Head of caudate nucleus (tissue), 42 donors: ENCODE measurements around the gene CR1L.
A peak's percentile ranks its signal among the peaks of the same experiment; 100 is the strongest.
"Not testable (repeated sequence)": the region's sequence is repeated elsewhere in the genome, so short reads cannot be mapped to it uniquely, and the experiment has no call there.

ENCODE experiments used
- DNase-seq, 42 donors: peaks; one replicate each; pipeline versions ENCODE4 v3.0.0 to v3.0.0-alpha.2; 2020 to 2021; ENCODE audit warnings: mixed read lengths in 7 of 42
- intact Hi-C: fragments of 100-400 bp; cut with DNase I; formaldehyde crosslinking; loops from one replicate; pipeline ENCODE4 v1.15.0; 2022

The CR1L gene

DNA sequence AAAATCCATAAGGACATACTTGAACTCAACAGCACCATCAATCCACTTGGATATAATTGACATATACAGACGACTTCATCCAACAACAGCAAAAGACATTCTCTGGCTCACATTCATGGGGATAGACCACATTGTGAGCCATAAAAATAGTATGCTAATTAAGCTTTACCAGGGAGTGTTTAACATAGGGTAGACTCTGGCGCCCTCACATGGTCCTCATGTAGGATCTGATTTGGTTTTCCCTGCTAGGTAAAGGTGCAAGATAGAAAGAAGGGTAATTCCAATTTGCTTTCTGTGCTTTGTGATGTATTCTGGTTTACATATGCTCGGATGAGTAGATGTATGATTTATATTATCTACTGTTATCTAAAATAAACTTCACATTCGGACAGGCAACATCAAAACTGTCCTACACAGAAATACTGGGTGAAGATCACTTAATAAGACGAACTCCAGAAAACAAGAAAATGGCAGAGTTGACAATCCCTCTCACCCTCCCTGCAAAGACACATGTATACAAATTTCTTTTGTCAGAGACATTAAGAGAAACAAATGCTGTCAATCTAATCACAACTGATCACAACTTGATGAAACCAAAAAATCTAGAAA, 27.7 kb downstream of the CR1L start:
- intact Hi-C loops: no loop called here
- peak in 32 of 42 donors; percentile 11 to 72 (median 46) for DNase-seq

DNA sequence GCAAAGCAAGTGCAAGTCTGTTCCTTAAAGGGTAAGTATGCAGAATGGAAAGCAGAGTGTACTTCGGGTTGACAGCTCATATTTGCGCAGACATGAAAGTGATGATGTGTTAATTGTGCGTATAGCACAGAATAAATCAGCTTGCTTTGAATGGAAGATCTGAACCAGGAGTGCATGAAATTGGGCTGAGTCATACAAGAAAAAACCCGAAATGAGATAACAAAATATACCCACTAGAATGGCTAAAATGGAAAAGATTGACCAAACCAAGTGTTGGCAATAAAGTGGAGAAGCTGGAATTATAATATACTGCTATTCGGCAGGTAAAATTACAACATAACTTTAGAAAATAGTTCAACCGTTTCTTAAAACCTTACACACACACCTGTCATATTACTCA, 28.5 kb downstream of the CR1L start:
- no peak for DNase-seq
- intact Hi-C loops: no loop called here

DNA sequence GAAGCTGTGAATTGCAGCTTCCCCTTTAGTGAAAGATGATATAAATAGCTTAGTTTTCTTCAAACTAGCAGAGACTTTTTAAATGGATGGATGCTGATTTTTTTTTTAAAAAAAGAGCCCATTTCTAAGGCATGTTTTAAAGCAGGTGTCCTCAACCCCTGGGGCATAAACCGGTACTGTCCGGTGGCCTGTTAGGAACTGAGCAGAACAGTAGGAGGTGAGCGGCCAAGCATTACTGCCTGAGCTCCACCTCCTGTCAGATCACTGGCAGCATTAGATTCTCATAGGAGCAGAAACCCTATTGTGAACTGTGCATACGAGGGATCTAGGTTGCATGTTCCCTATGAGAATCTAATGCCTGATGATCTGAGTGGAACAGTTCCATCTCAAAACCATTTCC, 31.2 kb downstream of the CR1L start:
- no peak for DNase-seq
- intact Hi-C loops: no loop called here

DNA sequence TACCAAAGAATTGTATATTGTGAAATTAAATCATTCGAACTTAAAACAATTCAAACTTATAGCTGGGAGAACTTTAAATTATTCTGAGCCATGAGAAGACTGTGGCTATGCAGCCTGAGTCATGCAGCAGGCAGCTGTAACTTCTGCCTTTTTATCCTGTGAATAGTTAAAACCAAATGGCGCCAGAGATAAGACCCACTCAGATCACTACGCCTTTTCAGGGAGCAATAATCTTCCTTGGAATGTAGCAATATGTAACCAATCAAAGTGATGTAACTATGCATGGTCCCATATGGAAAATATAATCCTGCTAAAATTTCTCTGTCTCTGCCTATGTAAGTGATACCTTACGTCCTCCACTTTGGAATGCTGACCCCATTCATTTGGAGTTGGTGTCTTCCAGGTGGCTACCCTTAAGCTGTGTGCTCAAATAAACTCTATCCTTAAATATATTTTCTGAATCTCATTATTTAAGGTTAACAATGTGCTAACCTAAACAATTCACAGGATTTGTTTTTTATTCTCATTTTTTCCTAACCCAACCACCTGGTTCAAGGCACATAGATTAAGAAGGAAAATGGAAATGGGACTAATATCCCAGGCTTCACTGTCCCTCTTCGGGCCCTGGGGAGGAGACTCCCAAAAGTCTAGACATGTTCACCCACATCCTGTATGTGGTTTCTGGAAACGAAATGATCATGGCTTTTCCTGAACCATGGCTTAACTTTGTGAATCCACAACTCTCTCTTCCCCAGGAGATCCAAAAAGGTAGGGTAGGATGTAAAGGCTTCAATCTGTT, 35.9 kb downstream of the CR1L start:
- intact Hi-C loops, DNase-seq: not testable (repeated sequence)

DNA sequence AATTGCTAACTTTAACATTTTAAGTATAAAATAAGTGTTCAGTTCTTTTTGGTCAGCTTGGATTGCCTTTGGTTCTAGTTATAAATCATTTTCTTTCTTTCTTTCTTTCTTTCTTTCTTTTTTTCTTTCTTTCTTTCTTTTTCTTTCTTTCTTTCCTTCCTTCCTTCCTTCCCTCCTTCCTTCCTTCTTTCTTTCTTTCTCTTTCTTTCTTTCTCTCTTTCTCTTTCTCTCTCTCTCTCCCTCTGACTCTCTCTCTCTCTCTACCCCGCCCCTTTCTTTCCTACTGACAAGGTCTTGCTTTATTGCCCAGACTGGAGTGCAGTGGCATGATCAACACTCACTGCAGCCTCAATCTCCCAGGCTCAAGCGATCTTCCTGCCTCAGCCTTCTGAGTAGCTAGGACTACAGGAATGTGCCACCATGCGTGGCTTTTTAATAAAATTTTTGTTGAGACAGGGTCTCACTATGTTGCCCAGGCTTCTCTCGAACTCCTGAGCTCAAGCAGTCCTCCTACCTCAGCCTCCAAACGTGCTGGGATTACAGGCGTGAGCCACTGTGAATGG, 38.0 kb downstream of the CR1L start:
- DNase-seq, intact Hi-C loops: not testable (repeated sequence)

- DNase-seq, intact Hi-C loops: not testable (repeated sequence)
Measured at GRCh38 chr1:207690551-207690950, 45.6 kb downstream of the CR1L start.

- DNase-seq: no peak
- intact Hi-C loops: no loop called here
Measured at GRCh38 chr1:207691010-207691409, 46.1 kb downstream of the CR1L start.

- DNase-seq: no peak
- intact Hi-C loops: no loop called here
Measured at GRCh38 chr1:207691841-207692240, 46.9 kb downstream of the CR1L start.

- intact Hi-C loops, DNase-seq: not testable (repeated sequence)
Measured at GRCh38 chr1:207692291-207692690, 47.4 kb downstream of the CR1L start.

DNA sequence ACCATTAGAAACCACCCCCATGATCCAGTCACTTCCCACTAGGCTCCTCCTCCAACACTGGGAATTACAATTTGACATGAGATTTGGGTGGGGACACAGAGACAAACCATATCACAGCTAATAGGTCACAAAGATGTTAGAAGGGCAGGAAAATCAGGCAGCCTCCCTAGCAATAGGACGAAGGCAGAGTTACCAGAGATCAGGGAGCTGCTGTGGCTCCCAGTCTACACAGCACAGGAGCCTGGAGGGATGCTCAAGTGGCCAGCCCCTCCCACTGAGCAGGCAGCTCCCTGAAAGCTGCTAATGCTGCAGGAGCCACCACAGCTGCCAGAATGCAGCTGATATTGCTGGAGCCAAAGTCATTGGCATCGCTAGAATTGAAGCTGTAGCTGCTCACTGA, 51.0 kb downstream of the CR1L start:
- no peak for DNase-seq
- intact Hi-C loops: no loop called here

GRCh38 chr1:207698822-207699483, 54.0 kb downstream of the CR1L start:
- DNase-seq: peak; percentile 28 to 90 (median 68)
- intact Hi-C loops: no loop called here

DNA sequence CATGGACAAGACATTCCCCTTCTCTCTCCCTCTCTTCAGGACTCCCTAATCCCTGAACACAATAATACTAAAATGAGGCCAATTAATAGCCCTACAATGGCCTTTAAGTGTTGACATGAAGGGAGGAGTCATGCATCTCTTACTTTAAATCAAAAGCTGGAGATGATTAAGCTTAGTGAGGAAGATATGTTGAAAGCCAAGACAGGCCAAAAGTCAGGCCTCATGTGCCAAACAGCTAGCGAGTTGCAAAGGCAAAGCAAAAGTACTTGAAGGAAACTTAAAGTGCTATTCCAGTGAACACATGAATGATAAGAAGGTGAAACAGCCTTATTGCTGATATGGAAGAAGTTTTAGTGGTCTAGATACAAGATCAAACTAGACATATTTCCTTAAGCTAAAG, 57.4 kb downstream of the CR1L start:
- intact Hi-C loops: no loop called here
- DNase-seq: no peak

DNA sequence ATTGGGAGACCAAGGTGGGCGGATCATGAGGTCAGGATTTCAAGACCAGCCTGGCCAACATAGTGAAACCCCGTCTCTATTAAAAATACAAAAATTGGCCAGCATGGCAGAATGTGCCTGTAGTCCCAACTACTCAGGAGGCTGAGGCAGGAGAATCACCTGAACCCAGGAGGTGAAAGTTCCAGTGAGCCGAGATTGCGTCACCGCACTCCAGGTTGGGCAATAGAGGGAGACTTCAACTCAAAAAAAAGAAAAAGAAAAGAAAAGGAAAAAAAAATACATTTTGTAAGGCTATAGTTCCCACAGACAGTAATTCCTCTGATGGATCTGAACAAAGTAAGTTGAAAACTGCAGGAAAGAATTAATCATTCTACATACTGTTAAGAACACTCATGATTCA, 58.8 kb downstream of the CR1L start:
- DNase-seq: no peak
- intact Hi-C loops: no loop called here

DNA sequence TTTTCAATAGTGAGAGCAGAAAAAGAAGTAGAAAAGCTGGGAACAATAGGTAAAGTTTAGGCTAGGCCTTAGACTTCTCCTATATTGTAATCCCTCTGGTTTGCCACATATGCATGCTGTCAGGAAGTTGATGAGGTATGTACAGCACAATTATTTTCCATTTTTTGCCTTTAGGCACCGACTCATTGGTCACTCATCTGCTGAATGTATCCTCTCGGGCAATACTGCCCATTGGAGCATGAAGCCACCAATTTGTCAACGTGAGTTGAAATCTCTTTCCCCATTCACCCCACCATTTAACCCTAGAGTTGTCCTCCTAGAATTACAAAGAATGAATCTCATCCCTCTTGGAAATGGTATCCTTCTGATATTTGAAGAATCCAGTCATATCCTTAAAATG, 63.1 kb downstream of the CR1L start:
- intact Hi-C loops, DNase-seq: not testable (repeated sequence)

DNA sequence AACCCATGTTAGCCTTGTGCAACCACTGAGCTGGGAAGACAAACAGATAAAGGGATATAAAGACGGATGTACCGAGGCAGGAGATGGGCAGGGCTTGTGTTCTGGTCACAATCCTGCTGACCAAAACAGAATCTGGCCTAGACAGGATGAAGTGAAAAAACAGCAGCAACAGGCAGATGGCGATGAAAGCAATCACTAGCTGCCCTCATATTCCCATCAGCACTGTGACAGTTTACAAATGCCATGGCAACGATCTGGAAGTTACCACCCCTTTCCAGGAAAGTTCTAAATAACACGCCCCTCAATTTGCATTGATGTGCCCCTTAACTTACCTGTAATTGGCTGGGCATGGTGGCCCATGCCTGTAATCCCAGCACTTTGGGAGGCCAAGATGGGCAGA, 66.4 kb downstream of the CR1L start:
- DNase-seq: no peak
- intact Hi-C loops: no loop called here

- intact Hi-C loops, DNase-seq: not testable (repeated sequence)
Measured at GRCh38 chr1:207712701-207713100, 67.8 kb downstream of the CR1L start.

DNA sequence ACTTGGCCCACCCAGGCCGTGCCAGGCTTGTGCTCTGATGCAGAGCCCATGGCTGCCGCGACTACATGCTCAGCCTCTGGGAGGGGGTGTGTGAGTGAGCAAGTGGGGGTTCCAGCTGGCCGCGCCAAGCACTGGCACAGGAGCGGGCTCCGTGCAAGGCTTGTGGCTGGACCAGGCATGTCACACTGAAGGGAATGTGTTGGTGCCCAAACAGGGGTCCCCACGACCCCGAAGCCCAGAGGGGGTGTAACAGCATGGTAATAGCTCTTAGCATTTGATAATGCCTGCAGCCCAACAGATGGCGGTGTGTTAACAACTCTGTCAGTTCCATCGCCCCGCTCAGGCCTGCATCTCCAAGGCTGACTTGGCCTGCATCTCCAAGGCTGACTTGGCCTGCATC, 68.6 kb downstream of the CR1L start:
- intact Hi-C loops: no loop called here
- DNase-seq: no peak

DNA sequence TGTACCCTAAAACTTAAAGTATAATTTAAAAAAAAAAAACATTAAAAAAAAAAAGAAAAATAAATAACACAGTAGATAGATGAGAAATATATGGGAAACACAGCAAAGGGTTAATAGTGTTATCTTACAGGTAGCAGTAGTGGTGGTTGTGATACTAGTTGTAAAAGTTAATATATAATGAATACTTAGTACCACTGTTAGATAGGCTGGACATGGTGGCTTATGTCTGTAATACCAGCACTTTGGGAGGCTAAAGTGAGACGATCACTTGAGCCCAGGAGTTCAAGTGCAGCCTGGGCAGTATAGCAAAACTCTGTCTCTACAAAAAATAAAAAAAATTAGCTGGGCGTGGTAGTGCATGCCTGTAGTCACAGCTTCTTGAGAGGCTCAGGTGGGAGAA, 74.3 kb downstream of the CR1L start:
- intact Hi-C loops: no loop called here
- no peak for DNase-seq

GRCh38 chr1:207728200-207728858, 83.4 kb downstream of the CR1L start:
- intact Hi-C loops, DNase-seq: not testable (repeated sequence)
